Bronchial epithelial cell (primary cell): ENCODE results near the gene CRADD. TPM values are rescaled to one million over a fixed set of nuclear protein-coding genes. Genes with fewer than 3 reads are reported as not detected.

Experiments used
- DNase-seq: peaks from one replicate; pipeline ENCODE4 v3.0.0-alpha.2; 2010; ENCODE audit warnings: low read depth
- FAIRE-seq: peaks from 2 replicates; lab custom pipeline; 2011; peaks lifted over from hg19 to GRCh38; lab: Jason Lieb, UNC
- H3K27me3 ChIP-seq: 2 replicates; pipeline ENCODE4 v1.5.1; 2011; ENCODE audit warnings: low read length; ENCODE audit not compliant: control insufficient read depth, insufficient read depth
- H3K36me3 ChIP-seq: 2 replicates; pipeline ENCODE4 v1.5.1; 2011; ENCODE audit warnings: low read length; ENCODE audit not compliant: control insufficient read depth, insufficient read depth
- H3K4me3 ChIP-seq: 2 replicates; pipeline ENCODE4 v1.5.1; 2011; ENCODE audit warnings: mild to moderate bottlenecking, low read depth, low read length, control low read depth
- total RNA-seq: library from RNA; depleted of rRNA; stranded (reverse); fragments of >200 nt; gene quantifications from 2 replicates; pipeline ENCODE4 v1.2.1, GENCODE V29; 2014
- TF ChIP-seq, protein P1 (sequence below): IDR thresholded peaks from 2 replicates; pipeline ENCODE4 v1.5.1; 2011; ENCODE audit warnings: mild to moderate bottlenecking, moderate library complexity, low read length, control low read depth, inconsistent platforms; ENCODE audit not compliant: insufficient read depth, severe bottlenecking

CRADD gene
- total RNA-seq, 1 donor from 2014 or later = 11.8 TPM

DNA sequence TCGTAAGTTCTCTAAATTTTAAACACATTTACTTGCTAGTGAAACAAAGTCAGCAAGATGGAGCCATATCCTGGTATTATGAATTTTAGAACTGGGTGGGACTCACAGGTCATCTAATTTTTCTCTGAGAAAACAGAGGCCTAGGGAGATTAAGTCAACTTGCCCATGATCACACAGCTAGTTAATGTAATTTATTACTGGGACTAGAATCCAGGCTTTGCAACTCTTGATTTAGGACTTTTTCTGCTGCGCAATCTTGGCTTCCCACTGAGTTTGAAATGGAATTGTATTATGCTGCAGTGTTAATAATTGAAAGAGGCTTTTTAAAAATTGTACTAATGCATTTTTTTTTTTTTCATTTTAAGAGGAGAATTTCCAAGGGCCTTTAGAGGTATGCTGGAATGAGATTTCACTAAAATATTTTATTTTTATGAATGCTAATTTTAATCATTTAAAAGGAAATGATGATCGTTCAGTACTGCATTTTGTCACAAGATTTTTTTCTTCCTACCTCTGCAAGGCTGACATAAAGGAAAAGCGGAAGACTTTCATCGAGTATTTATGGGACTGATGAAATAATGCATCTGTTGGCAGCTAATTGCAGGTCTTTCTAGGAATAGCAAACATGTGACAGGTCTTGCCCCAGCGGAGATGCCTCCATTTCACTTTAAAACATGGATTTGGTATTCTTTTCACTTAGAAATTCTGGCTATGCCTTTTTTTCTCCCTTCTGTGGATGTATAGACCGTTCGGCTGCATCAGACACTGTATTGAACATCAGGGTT lies 9.6 kb downstream of the CRADD start:
- Histone ChIP-seq H3K27me3 (no peaks in the 10 kb centered on the region), H3K4me3 (no peak overlapping the region), H3K36me3 (no peaks in the 10 kb centered on the region)
- no peak for DNase-seq
- TF ChIP-seq, protein P1, sequence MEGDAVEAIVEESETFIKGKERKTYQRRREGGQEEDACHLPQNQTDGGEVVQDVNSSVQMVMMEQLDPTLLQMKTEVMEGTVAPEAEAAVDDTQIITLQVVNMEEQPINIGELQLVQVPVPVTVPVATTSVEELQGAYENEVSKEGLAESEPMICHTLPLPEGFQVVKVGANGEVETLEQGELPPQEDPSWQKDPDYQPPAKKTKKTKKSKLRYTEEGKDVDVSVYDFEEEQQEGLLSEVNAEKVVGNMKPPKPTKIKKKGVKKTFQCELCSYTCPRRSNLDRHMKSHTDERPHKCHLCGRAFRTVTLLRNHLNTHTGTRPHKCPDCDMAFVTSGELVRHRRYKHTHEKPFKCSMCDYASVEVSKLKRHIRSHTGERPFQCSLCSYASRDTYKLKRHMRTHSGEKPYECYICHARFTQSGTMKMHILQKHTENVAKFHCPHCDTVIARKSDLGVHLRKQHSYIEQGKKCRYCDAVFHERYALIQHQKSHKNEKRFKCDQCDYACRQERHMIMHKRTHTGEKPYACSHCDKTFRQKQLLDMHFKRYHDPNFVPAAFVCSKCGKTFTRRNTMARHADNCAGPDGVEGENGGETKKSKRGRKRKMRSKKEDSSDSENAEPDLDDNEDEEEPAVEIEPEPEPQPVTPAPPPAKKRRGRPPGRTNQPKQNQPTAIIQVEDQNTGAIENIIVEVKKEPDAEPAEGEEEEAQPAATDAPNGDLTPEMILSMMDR = no peak
- FAIRE-seq = no peak

DNA sequence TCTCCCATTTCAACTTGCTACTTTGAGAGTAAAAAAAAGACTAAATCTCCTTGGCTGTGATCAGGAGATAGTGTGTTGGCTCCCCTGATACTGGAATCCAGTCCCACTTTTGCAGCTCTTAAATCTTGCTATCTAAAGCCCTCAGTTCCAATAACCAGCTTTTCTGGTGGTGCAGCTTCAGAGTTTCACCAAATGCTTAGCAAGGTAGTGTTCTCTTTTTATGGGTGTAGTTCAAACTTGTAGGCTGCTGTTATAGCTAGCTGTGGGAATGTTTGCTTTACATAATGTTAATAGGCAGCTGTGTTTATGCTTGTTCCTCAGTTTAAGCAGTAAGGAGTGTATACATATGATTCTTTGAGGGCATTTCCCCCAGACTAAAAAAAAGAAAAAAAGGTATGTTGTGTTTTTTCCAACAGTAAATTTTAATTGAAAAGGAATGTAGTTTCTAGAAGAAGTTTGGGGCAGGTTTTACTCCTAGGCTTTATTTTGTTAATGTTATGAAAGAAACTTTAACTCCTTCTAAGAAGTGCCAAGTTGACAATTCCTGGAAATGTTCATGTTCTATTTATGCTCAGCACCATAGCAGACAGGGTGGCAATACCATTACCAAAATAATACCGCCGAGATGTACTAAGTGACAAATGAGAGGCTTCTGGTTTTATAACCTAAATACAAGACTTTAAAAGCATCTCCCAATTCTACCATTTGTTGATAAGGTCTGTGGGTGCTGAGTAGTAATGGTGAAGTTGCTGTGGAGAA lies 12.1 kb downstream of the CRADD start:
- Histone ChIP-seq H3K27me3 (no peaks in the 10 kb centered on the region), H3K36me3 (no peaks in the 10 kb centered on the region), H3K4me3 (no peak overlapping the region)
- DNase-seq (peak; percentile 81), FAIRE-seq (no peak)
- TF ChIP-seq, protein P1 = no peak

DNA sequence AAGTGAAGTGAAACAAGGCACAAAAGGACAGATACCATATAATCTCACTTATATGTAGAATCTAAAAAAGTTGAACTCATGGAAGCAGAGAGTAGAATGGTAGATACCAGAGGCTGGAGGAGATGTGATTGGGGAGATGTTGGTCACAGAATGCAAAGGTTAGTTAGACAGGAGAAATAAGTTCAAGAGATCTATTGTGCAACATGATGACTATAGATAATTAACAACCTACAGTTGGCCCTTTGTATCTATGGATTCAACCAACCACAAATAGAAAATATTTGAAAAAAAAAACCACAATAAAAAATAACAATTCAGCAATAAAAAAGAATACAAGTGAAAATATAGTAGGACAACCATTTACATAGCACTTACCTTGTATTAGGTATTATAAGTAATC lies 19.3 kb downstream of the CRADD start:
- no peak for FAIRE-seq
- no peak for DNase-seq

DNA sequence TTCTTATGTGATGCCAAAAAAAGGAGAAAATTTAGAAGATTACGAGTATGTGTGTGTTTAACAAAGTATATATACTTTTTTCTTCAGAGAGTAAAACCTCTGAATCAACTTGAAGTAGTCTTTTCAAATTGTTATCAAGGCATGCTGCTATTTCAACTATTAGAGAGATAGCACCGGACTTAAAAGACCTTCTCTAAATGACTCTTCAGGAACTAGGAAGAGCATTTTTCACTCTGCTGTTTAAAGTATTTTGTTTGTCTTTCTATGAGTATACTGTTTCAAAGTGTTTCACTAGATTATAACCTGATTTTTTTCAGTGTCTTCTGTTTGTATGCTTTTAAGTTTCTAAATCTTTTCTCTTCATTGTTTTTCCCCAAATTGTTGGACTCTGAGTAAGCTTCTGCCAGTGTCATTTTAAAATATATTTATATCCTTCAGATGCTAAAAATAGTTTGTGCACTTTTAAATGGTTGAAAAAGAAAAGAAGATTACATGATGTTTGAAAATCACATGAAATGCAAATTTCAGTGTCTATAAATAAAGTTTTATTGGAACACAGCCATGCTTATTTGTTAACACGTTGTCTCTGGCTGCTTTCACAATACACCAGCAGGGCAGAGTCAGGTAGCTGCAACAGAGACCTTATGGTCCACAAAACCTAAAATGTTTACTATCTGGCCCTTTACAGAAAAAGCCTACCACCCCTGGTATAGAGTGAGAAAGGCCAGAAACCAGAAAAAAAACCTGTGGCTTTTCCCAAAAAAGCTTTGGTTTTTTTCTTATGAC lies 21.3 kb downstream of the CRADD start:
- no peak overlapping the region for H3K4me3 ChIP-seq
- no peaks in the 10 kb centered on the region for H3K36me3 ChIP-seq
- TF ChIP-seq, protein P1 = no peak
- FAIRE-seq (no peak), DNase-seq (no peak)
- H3K27me3 ChIP-seq = no peaks in the 10 kb centered on the region

More for the DNA sequence above, 19.3 kb downstream of the CRADD start:
- TF ChIP-seq, protein P1 = no peak
- no peaks in the 10 kb centered on the region for H3K36me3 ChIP-seq
- no peaks in the 10 kb centered on the region for H3K27me3 ChIP-seq
- no peak overlapping the region for H3K4me3 ChIP-seq

DNA sequence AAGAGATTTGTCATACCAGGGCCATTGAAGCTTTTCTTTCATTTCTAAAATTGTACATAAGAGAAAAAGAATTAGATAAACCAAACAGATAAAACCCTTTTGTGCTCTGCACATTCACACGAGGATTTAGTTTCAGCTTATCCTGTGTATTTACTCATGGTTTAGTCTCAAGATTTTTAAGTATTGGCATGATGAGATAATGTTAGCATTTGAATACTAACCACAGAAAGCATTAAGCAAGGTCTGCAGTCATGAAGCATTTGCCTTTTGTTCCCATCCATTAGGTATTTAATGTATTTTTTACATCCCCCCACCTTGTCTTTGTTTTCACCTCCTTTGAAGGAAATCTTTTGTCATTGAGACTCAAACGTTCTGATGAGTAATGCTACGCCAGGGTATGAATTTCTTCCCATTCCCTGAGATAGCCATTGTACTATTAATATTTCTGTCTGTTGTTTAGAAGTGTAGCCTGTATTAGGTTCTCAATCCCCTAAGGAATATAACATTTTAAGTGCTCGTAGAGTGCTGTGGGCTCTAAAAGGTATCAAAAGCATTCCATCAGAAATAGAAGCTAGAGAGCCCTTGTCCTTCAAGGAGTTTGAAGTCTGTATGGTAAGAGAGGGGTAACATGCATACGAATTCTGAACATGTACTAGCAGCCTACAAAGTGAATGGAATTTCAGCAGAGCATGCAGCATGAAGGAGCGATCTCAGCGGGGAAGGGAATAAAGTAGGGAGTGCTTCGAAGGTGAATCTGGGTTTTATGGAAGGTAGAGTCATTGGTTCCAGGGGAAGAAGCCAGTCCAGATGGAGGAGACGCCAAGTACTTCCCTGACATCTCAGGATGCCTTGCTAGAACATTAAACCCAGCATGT lies 22.3 kb downstream of the CRADD start:
- Histone ChIP-seq H3K27me3 (no peaks in the 10 kb centered on the region), H3K36me3 (no peaks in the 10 kb centered on the region), H3K4me3 (no peak overlapping the region)
- TF ChIP-seq, protein P1 = no peak
- DNase-seq (peak; percentile 84), FAIRE-seq (no peak)
